T-helper 2 cell treated with Interferon-gamma antibody and Interleukin-4, amounts not matched to agents 5 μg/mL and 100 μg/mL, for 36 hours (primary cell): ENCODE results near the gene HOGA1.
"Not testable (repeated sequence)": the region's sequence is repeated elsewhere in the genome, so short reads cannot be mapped to it uniquely, and the experiment has no call there.

Experiments
- DNase-seq: peaks from one replicate; pipeline ENCODE4 v3.0.0; 2021; ENCODE audit warnings: low spot score
- H3K27ac Mint-ChIP-seq: one replicate; pipeline ENCODE4 v1.8.0; 2021; ENCODE audit warnings: mild to moderate bottlenecking, mixed read lengths
- H3K27me3 Mint-ChIP-seq: one replicate; pipeline ENCODE4 v1.8.0; 2021; ENCODE audit warnings: low read depth, mixed read lengths
- H3K36me3 Mint-ChIP-seq: one replicate; pipeline ENCODE4 v1.8.0; 2021; ENCODE audit warnings: low read depth, mixed read lengths
- H3K4me1 Mint-ChIP-seq: one replicate; pipeline ENCODE4 v1.8.0; 2021; ENCODE audit warnings: low read depth, mixed read lengths
- H3K4me3 Mint-ChIP-seq: one replicate; pipeline ENCODE4 v1.8.0; 2022; ENCODE audit warnings: mild to moderate bottlenecking, moderate library complexity, mixed read lengths
- H3K9me3 Mint-ChIP-seq: one replicate; pipeline ENCODE4 v1.8.0; 2021; ENCODE audit warnings: mixed read lengths

The HOGA1 gene

GRCh38 chr10:97548828-97549455, 35.2 kb upstream of the HOGA1 start:
- Mint-ChIP-seq H3K27me3 (no peaks in the 10 kb centered on the region), H3K27ac (no peak overlapping the region), H3K9me3 (no peaks in the 10 kb centered on the region), H3K36me3 (no peaks in the 10 kb centered on the region), H3K4me3 (no peak overlapping the region), H3K4me1 (no peaks in the 10 kb centered on the region)
- no peak for DNase-seq

DNA sequence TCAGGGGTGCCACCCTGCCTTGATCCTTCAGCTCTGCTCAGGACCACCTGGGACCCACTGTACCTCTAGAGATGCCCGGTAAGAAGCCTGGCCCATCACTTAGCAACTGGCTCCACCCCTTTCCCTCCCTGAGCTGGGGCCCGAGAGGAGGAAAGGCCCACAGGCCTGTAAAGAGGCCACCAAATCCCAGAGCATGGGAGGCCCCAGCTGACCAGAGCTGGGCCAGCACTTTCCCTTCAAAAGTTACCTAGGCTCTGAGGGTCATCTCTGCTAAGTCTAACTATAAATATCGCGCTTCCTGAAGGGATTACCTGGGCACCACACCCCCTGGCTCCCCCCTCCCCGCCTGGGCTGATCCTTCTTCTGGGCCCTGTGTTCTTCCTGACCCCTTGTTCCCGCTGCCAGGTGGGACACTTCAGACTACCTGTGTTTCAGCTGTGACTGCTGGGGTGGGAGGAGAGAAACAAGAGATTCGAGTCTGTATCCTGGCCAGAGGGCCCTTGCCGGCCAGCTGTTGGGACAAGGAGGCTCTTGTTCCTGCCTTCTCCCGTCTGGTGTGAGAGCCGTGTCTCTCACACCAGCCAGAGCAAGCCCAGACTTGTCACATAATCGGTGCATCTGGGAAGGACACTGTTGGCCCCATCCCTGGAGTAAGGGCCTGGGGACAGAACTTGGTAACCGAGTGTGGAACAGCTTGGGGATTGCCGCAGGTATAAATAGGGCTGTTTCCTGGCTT, 34.4 kb upstream of the HOGA1 start:
- no peaks in the 10 kb centered on the region for H3K4me1 Mint-ChIP-seq
- no peaks in the 10 kb centered on the region for H3K36me3 Mint-ChIP-seq
- H3K9me3 Mint-ChIP-seq = no peaks in the 10 kb centered on the region
- H3K27me3 Mint-ChIP-seq = no peaks in the 10 kb centered on the region
- no peak for DNase-seq
- H3K4me3 Mint-ChIP-seq = no peak overlapping the region
- H3K27ac Mint-ChIP-seq = no peak overlapping the region

DNA sequence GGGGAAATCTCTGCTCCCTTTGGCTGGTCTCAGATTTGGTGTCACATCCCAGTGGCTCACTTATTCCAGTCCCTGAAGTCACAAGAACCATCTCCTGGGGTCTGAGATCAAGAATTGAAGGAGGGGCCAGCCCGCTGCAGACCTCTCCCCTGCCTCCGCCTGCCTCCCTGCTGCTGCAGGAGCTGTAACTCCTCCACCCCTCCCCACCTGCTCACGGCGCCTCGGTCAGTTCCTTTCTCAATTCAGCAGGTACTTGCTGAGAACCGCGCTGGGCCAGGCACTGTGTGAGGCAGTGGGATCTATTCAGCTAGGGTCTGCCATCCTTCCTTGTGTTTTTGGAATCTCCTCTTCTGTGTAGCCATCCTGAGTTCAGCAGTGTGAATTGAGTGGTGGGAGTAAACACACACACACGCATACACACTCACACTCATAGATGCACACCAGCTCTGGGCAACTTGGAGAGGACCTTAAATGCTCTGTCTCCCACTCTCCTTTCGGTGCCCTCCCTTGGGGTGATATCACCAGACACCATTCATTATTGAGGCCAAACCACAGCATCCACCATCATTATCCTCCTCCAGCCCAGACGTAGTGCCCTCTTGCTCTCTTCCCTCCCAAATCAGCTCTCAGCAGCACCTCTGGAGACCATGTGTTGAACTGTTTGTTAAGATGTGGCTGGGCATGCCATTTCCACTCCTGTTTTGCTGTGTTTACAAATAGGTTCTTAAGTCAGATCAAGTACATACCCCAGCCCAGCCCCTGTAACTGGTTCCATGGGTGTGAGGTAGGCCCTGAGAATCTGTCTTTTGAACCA, 33.6 kb upstream of the HOGA1 start:
- no peak for DNase-seq
- Mint-ChIP-seq H3K36me3 (no peaks in the 10 kb centered on the region), H3K4me1 (no peaks in the 10 kb centered on the region), H3K4me3 (no peak overlapping the region), H3K9me3 (no peaks in the 10 kb centered on the region), H3K27me3 (no peaks in the 10 kb centered on the region), H3K27ac (no peak overlapping the region)

- Mint-ChIP-seq H3K9me3 (no peaks in the 10 kb centered on the region), H3K4me3 (no peak overlapping the region), H3K36me3 (no peaks in the 10 kb centered on the region), H3K27me3 (no peaks in the 10 kb centered on the region), H3K4me1 (no peaks in the 10 kb centered on the region), H3K27ac (no peak overlapping the region)
- DNase-seq = no peak
Measured at GRCh38 chr10:97551271-97551670, 32.9 kb upstream of the HOGA1 start.

GRCh38 chr10:97553575-97554031, 30.6 kb upstream of the HOGA1 start:
- Mint-ChIP-seq H3K27me3 (no peaks in the 10 kb centered on the region), H3K4me1 (no peaks in the 10 kb centered on the region)
- DNase-seq = peak; percentile 40

GRCh38 chr10:97554336-97554735, 29.9 kb upstream of the HOGA1 start:
- H3K27ac Mint-ChIP-seq, H3K36me3 Mint-ChIP-seq, H3K27me3 Mint-ChIP-seq, H3K4me1 Mint-ChIP-seq, H3K4me3 Mint-ChIP-seq, H3K9me3 Mint-ChIP-seq, DNase-seq: not testable (repeated sequence)

More at GRCh38 chr10:97553575-97554031, 30.6 kb upstream of the HOGA1 start:
- no peaks in the 10 kb centered on the region for H3K9me3 Mint-ChIP-seq
- H3K4me3 Mint-ChIP-seq = no peak overlapping the region
- H3K27ac Mint-ChIP-seq = no peak overlapping the region
- H3K36me3 Mint-ChIP-seq = no peaks in the 10 kb centered on the region

DNA sequence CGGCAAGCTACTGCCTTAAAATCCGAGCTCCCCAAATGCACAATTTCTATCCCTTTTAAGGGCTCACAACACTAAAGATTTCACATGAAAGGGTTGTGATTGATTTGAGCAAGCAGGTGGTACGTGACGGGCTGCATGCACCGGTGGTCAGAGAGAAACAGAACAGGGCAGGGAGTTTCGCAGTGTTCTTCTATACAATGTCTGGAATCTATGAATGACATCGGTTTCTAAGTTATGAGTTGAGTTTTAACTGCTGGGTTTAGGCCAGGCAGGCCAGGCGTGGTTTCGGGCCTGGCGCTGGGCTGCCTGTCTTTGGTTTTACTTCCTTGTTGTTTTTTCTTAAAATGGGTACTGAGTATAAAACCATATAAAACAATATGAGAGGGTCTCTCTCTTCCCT, 28.6 kb upstream of the HOGA1 start:
- H3K27me3 Mint-ChIP-seq, H3K27ac Mint-ChIP-seq, DNase-seq, H3K4me1 Mint-ChIP-seq, H3K4me3 Mint-ChIP-seq, H3K9me3 Mint-ChIP-seq, H3K36me3 Mint-ChIP-seq: not testable (repeated sequence)

- not testable (repeated sequence) for H3K27me3 Mint-ChIP-seq, H3K4me1 Mint-ChIP-seq, H3K4me3 Mint-ChIP-seq, DNase-seq, H3K9me3 Mint-ChIP-seq, H3K36me3 Mint-ChIP-seq, H3K27ac Mint-ChIP-seq
Measured at GRCh38 chr10:97560731-97561381, 23.3 kb upstream of the HOGA1 start.

DNA sequence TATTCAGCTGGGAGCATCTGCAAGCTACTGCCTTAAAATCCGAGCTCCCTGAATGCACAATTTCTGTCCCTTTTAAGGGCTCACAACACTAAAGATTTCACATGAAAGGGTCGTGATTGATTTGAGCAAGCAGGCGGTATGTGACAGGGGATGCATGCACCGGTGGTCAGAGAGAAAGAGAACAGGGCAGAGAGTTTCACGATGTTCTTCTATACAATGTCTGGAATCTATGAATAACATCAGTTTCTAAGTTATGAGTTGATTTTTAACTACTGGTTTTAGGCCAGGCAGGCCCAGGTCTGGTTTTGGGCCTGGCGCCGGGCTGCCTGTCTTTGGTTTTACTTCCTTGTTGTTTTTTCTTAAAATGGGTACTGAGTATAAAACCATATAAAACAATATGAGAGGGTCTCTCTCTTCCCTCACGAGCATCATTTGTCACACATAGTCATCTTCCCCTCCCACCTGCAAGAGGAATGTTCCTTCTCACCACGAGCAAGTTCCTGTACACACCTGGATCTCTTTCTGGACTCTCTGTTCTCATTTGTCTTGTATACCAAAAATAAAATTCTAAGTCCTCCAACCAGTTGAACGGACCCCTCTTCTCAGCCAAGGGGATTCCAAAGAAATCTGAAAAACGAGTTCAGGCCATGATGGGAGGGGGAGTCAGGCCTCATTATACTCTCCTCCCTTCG, 22.7 kb upstream of the HOGA1 start:
- H3K4me3 Mint-ChIP-seq, H3K27me3 Mint-ChIP-seq, DNase-seq, H3K36me3 Mint-ChIP-seq, H3K9me3 Mint-ChIP-seq, H3K4me1 Mint-ChIP-seq, H3K27ac Mint-ChIP-seq: not testable (repeated sequence)

DNA sequence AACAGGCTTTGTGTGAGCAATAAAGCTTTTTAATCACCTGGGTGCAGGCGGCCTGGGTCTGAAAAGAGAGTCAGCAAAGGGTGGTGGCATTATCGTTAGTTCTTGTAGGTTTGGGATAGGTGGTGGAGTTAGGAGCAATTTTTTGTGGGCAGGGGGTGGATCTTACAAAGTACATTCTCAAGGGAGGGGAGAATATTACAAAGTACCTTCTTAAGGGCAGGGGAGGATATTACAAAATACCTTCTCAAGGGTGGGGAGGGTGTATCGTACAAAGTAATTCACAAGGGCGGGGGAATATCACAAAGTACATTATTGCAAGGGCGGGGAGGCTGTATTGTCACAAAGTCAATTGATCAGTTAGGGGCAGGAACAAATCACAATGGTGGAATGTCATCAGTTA, 21.9 kb upstream of the HOGA1 start:
- not testable (repeated sequence) for H3K4me1 Mint-ChIP-seq, DNase-seq, H3K27me3 Mint-ChIP-seq, H3K9me3 Mint-ChIP-seq, H3K4me3 Mint-ChIP-seq, H3K36me3 Mint-ChIP-seq, H3K27ac Mint-ChIP-seq

DNA sequence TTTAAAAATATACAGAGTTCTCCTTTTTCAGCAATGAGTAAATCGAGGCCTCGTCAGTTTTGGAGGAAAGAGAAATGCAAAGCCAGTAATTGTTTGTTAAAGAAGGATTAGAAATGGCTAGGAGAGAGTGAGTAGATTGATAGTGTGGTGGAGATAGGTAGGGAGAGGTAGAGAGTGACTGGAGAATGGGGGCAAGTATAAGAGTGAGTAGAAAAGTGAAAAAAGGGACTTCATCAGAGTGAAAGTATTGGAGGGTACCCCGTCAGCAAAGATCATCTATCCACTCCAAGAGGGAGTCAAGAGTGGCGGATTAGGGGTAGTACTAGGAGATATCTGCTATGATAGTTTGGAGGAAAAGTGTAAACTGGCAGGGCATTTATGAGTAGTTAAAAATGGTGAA, 20.9 kb upstream of the HOGA1 start:
- Mint-ChIP-seq H3K4me3 (no peak overlapping the region), H3K27me3 (no peaks in the 10 kb centered on the region), H3K9me3 (no peaks in the 10 kb centered on the region), H3K36me3 (no peaks in the 10 kb centered on the region), H3K27ac (no peak overlapping the region), H3K4me1 (peaks cover 1% of the 10 kb centered on the region)
- DNase-seq = no peak

- Mint-ChIP-seq H3K9me3 (no peaks in the 10 kb centered on the region), H3K4me1 (peaks cover 1% of the 10 kb centered on the region), H3K4me3 (no peak overlapping the region), H3K36me3 (no peaks in the 10 kb centered on the region), H3K27ac (no peak overlapping the region), H3K27me3 (no peaks in the 10 kb centered on the region)
- no peak for DNase-seq
Measured at GRCh38 chr10:97564776-97565175, 19.4 kb upstream of the HOGA1 start.

- H3K9me3 Mint-ChIP-seq = no peaks in the 10 kb centered on the region
- H3K4me3 Mint-ChIP-seq = no peak overlapping the region
- DNase-seq = no peak
- no peaks in the 10 kb centered on the region for H3K4me1 Mint-ChIP-seq
- H3K27ac Mint-ChIP-seq = no peak overlapping the region
- H3K27me3 Mint-ChIP-seq = no peaks in the 10 kb centered on the region
- no peaks in the 10 kb centered on the region for H3K36me3 Mint-ChIP-seq
Measured at GRCh38 chr10:97566336-97566996, 17.7 kb upstream of the HOGA1 start.
